DMS79 treated with DMSO at 0.1 percent for 48 hours (cell line): ENCODE results near the gene UGP2.
"Not testable (repeated sequence)": the region's sequence is repeated elsewhere in the genome, so short reads cannot be mapped to it uniquely, and the experiment has no call there.

Experiments used
- DNase-seq: peaks from one replicate; lab custom pipeline; 2025; lab: John Stamatoyannopoulos, UW

UGP2 gene

GRCh38 chr2:63841254-63842022 is at the start of gene UGP2:
TSS of gene UGP2 (plus strand) at chr2:63841896. CDS start at chr2:63842186, 290 bp downstream.
- peak; percentile 83 for DNase-seq

GRCh38 chr2:63792530-63792929 is 49.2 kb upstream of the UGP2 start:
- DNase-seq: no peak

DNA sequence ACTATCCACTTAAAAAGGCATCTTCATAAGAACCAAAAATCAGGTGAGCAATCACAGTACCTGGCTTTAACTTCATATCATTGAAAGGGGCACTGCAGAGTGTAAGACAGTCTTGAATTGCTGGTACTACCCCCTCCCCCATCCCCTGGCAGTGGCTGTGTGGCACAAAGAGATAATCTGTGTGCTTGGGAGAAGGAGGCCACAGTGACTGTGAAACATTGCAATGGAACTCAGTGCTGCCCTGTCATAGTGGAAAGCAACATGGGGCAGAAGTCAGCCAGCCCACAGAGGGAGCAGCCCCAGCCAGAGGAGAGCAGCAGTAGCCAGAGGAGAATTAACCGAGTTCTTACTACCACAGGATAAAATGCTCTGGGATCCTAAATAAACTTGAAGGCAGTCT is 45.3 kb upstream of the UGP2 start:
- no peak for DNase-seq

GRCh38 chr2:63796796-63797195 is 44.9 kb upstream of the UGP2 start:
- DNase-seq: no peak

GRCh38 chr2:63801455-63801854 is 40.2 kb upstream of the UGP2 start:
- no peak for DNase-seq

DNA sequence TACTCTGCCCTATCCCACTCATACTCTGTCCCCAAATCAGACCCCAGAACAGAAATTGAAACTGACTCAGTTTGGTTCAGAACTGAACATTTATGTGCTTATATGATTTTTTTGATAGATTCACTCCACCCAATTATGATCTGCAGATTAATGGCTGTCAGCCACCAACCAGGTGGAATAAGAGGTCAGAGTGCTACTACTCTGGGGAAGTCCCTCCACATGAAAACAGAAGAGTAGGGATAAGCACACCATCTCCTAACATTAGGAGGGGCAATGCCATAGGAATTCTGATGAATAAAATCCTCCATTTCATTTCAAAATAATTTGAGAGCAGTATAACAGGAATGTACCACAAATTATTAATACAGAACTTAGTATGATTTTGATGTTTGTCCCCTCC is 36.3 kb upstream of the UGP2 start:
- no peak for DNase-seq

DNA sequence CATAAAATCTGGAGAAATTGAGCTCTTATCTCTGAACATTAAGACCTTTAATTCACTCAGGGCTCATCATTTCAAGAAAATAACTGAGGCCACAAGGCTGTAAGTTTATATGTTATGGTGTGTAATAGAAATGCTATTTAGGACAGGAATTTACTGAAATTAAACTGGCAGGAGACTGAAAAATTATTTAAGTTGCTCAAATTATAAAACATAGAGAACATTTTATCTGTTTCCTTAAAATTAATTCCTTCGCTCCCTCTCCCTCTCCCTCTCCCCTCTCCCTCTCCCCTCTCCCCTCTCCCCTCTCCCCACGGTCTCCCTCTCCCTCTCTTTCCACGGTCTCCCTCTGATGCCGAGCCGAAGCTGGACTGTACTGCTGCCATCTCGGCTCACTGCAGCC is 33.7 kb upstream of the UGP2 start:
- not testable (repeated sequence) for DNase-seq

DNA sequence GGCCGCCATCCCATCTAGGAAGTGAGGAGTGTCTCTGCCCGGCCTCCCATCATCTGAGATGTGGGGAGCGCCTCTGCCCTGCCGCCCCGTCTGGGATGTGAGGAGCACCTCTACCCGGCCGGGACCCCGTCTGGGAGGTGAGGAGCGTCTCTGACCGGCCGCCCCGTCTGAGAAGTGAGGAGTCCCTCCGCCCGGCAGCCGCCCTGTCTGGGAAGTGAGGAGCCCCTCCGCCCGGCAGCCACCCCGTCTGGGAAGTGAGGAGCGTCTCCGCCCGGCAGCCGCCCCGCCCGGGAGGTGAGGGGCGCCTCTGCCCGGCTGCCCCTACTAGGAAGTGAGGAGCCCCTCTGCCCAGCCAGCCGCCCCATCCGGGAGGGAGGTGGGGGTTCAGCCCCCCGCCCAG is 32.8 kb upstream of the UGP2 start:
- not testable (repeated sequence) for DNase-seq

- no peak for DNase-seq
These were observed 30.6 kb upstream of the UGP2 start for GRCh38 chr2:63811063-63811462.

GRCh38 chr2:63811870-63812269 is 29.8 kb upstream of the UGP2 start:
- DNase-seq: not testable (repeated sequence)

DNA sequence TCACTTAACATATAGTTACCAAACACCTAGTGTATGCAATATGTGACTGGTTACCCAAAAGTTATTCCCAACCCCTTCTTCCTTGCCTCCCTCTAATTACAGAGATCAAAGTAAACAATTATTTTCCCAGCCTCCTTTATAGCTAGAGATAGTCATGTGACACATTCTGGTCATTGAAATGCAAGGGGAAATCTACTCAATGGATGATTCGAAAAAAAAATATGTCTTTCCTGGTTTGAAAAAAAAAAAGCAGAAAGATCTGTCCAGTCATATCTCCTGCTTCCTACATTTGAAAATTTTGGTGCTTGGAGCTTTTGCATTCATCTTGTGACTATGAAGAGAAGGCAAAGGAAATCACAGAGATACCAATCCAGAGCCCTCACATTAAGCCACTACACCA is 27.6 kb upstream of the UGP2 start:
- DNase-seq: no peak

- no peak for DNase-seq
These were observed 24.3 kb upstream of the UGP2 start for GRCh38 chr2:63817382-63817781.

- no peak for DNase-seq
These were observed 23.4 kb upstream of the UGP2 start for GRCh38 chr2:63818271-63818670.

GRCh38 chr2:63819256-63819655 is 22.4 kb upstream of the UGP2 start:
- peak; percentile 30 for DNase-seq

- DNase-seq: no peak
These were observed 21.7 kb upstream of the UGP2 start for GRCh38 chr2:63819765-63820717.

DNA sequence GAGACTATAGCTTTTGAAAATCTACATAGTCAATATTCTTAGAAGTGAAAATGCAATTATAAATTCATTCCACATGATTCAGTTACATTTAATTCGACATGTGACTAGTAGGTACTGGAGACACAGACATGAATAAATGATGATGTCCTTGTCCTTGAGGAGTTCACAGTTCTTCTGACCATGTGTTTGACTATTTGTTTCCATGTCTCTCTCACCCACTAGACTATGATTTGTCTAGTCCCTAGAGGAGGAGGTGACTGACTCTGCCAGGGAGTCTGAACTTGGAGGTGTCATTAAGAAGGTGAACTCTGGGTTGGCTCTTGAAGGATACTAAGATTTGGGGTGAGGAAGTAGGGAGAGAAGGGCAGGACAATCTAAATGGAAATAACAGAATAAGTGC is 20.7 kb upstream of the UGP2 start:
- no peak for DNase-seq

DNA sequence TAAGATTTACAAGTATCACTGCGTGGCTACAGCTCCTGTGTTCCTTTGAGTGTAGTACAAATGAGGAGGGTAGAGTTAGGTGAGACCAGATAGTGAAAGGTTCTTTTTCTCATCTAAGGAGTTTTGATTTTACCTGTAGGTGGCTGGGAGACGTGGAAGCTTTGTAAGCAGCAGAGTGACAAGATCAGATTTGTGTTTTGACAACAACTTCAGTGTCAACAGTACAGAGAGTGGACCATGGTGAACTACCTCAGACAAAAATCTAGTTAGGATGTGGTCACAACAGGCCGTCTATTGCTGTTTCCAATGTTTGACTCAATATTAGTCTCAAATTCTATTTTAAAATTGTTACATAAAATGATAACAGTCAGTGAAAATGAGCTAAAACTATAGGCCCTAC is 20.3 kb upstream of the UGP2 start:
- DNase-seq: no peak

DNA sequence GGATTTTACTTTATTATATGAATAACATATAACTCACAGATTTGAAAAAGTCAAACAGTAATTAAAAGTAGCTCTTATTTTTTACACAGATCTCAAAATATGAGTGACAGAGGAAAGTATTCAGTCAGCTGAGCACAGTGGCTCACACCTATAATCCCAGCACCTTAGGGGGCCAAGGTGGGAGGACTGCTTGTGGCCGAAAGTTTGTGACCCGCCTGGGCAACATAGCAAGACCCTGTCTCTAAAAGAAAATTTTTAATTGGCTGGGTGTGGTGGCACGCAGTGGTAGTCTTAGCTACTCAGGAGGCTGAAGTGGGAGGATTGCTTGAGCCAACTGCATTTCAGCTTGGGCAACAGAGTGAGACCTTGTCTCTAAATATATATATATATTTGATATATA is 19.2 kb upstream of the UGP2 start:
- no peak for DNase-seq

- DNase-seq: no peak
These were observed 13.9 kb upstream of the UGP2 start for GRCh38 chr2:63827749-63828148.

- no peak for DNase-seq
These were observed 10.5 kb upstream of the UGP2 start for GRCh38 chr2:63831176-63831575.

DNA sequence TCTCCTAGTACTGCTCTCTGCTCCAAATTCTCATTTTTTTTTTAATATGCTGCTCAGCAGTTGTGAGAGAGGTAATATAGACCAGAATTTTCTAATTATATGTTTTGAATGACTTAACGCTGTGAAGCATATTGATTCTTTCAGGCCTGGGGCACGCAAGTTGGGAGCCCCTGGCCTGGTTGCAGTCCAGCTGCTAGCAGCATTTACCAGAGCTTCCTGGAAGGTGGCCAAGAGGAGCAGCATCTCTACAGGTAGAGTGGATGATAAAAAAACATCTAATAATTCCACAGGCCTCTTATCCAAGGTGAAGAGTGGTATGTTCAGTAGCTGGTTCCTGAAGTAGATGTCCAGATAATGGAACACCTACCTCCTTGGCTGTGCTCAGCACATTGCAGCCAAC is 7.3 kb upstream of the UGP2 start:
- DNase-seq: peak; percentile 46

DNA sequence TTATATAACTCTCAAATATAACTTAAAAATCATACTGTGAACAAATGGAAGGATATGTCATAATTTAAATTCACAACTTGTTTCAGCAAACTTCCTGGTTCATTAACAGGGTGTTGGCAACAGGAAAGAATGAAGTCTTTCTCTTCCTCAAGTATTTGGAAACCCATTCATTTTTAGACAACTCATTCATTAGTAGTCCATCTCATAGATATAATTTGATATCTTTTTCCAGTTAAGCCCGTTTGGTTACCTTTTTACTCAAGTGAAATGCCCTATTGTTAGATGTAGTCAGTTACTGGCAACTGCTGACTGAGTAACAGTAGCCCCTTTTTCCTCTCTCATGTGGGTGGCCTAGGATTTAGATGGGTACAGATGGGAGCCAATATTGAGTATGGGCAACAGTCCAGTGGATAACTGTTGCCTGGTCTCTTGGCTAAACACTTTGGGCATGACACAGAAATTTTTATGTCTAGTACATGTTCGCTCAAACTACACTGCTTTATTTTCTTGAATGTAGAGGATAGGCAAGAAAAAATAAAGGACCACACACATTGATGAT is 4.6 kb upstream of the UGP2 start:
- no peak for DNase-seq
